Dermis microvascular lymphatic vessel endothelial cell (primary cell): ENCODE measurements around the gene GAB3. TPM values are rescaled to one million over a fixed set of nuclear protein-coding genes. Genes with fewer than 3 reads are reported as not detected.
"Not testable (repeated sequence)": the region's sequence is repeated elsewhere in the genome, so short reads cannot be mapped to it uniquely, and the experiment has no call there.

Source experiments
- DNase-seq, 2 donors: peaks; one replicate each; pipeline versions ENCODE4 v3.0.0 to v3.0.0-alpha.2; 2010; ENCODE audit warnings: low read depth in 2 of 2
- total RNA-seq: library from RNA; depleted of rRNA; stranded (reverse); fragments of >200 nt; gene quantifications from 2 replicates; pipeline ENCODE4 v1.2.1, GENCODE V29; 2014

The GAB3 gene
- total RNA-seq, 1 donor from 2014 or later = 6.7 TPM

- no peak for DNase-seq
These were observed 25.7 kb downstream of the GAB3 start for GRCh38 chrX:154724993-154725756.

- no peak for DNase-seq
These were observed 29.7 kb downstream of the GAB3 start for GRCh38 chrX:154721155-154721554.

GRCh38 chrX:154720067-154720466 is 30.8 kb downstream of the GAB3 start:
- no peak for DNase-seq

GRCh38 chrX:154719132-154719675 is 31.7 kb downstream of the GAB3 start:
- DNase-seq = peak in 1 of 2 donors; percentile 66

- no peak for DNase-seq
These were observed 32.3 kb downstream of the GAB3 start for GRCh38 chrX:154718616-154719015.

GRCh38 chrX:154717824-154718223 is 33.1 kb downstream of the GAB3 start:
- DNase-seq = peak; percentile 62 to 85

- no peak for DNase-seq
These were observed 35.1 kb downstream of the GAB3 start for GRCh38 chrX:154715825-154716224.

GRCh38 chrX:154714925-154715324 is 36.0 kb downstream of the GAB3 start:
- peak in 1 of 2 donors; percentile 52 for DNase-seq

GRCh38 chrX:154712781-154713740 is 37.8 kb downstream of the GAB3 start:
- peak in 1 of 2 donors; percentile 52 for DNase-seq

- no peak for DNase-seq
These were observed 39.6 kb downstream of the GAB3 start for GRCh38 chrX:154711264-154711663.

GRCh38 chrX:154710309-154710708 is 40.6 kb downstream of the GAB3 start:
- no peak for DNase-seq

- DNase-seq = no peak
These were observed 52.1 kb downstream of the GAB3 start for GRCh38 chrX:154698630-154699248.

- no peak for DNase-seq
These were observed 54.2 kb downstream of the GAB3 start for GRCh38 chrX:154696676-154697045.

GRCh38 chrX:154695911-154696675 is 54.8 kb downstream of the GAB3 start:
- DNase-seq = peak in 1 of 2 donors; percentile 54

- no peak for DNase-seq
These were observed 57.5 kb downstream of the GAB3 start for GRCh38 chrX:154693394-154693793.

GRCh38 chrX:154690438-154690837 is 60.4 kb downstream of the GAB3 start:
- DNase-seq = not testable (repeated sequence)

- not testable (repeated sequence) for DNase-seq
These were observed 78.8 kb downstream of the GAB3 start for GRCh38 chrX:154672084-154672483.

GRCh38 chrX:154670848-154671247 is 80.0 kb downstream of the GAB3 start:
- not testable (repeated sequence) for DNase-seq

- no peak for DNase-seq
These were observed 89.0 kb downstream of the GAB3 start for GRCh38 chrX:154661899-154662298.

- no peak for DNase-seq
These were observed 89.7 kb downstream of the GAB3 start for GRCh38 chrX:154661170-154661569.

GRCh38 chrX:154660541-154660940 is 90.3 kb downstream of the GAB3 start:
- no peak for DNase-seq
